Erythroblast (primary cell): ENCODE results near the gene SLC44A3.

Source experiments
- GATA1 ChIP-seq: IDR thresholded peaks from 2 replicates; pipeline ENCODE4 v1.6.1; 2011; ENCODE audit warnings: low read depth, mild to moderate bottlenecking, control low read depth, low read length, moderate library complexity
- POLR2A ChIP-seq: IDR thresholded peaks from 2 replicates; pipeline ENCODE4 v1.6.1; 2011; ENCODE audit warnings: mild to moderate bottlenecking, low read length

GRCh38 chr1:94805912-94806311, 14.2 kb upstream of the SLC44A3 start:
- TF ChIP-seq POLR2A (no peak), GATA1 (no peak)
